IPS-NIHi7 (cell line): ENCODE data around the gene CASP10.

Experiments
- DNase-seq: peaks from one replicate; pipeline ENCODE4 v3.0.0; 2012; ENCODE audit warnings: mixed read lengths; ENCODE audit errors: extremely low spot score

The CASP10 gene

GRCh38 chr2:201196003-201196402, 13.1 kb downstream of the CASP10 start:
- no peak for DNase-seq

GRCh38 chr2:201196803-201197202, 13.9 kb downstream of the CASP10 start:
- no peak for DNase-seq

- DNase-seq, result no peak
Observed at GRCh38 chr2:201197781-201198180, 14.8 kb downstream of the CASP10 start.

- no peak for DNase-seq
Observed at GRCh38 chr2:201199847-201200246, 16.9 kb downstream of the CASP10 start.

GRCh38 chr2:201200345-201200744, 17.4 kb downstream of the CASP10 start:
- no peak for DNase-seq

- no peak for DNase-seq
Observed at GRCh38 chr2:201201371-201201770, 18.4 kb downstream of the CASP10 start.

- DNase-seq, result no peak
Observed at GRCh38 chr2:201203916-201204654, 21.1 kb downstream of the CASP10 start.

- no peak for DNase-seq
Observed at GRCh38 chr2:201204655-201205514, 21.9 kb downstream of the CASP10 start.

GRCh38 chr2:201205515-201205849, 22.5 kb downstream of the CASP10 start:
- DNase-seq, result no peak

GRCh38 chr2:201208563-201209252, 25.8 kb downstream of the CASP10 start:
- DNase-seq, result no peak

- DNase-seq, result no peak
Observed at GRCh38 chr2:201215963-201216362, 33.0 kb downstream of the CASP10 start.

- no peak for DNase-seq
Observed at GRCh38 chr2:201216918-201217317, 34.0 kb downstream of the CASP10 start.

- no peak for DNase-seq
Observed at GRCh38 chr2:201218780-201219179, 35.8 kb downstream of the CASP10 start.

GRCh38 chr2:201219328-201220096, 36.6 kb downstream of the CASP10 start:
- no peak for DNase-seq

GRCh38 chr2:201220102-201220570, 37.2 kb downstream of the CASP10 start:
- DNase-seq, result no peak

GRCh38 chr2:201223089-201224073, 40.4 kb downstream of the CASP10 start:
- DNase-seq, result no peak

- no peak for DNase-seq
Observed at GRCh38 chr2:201228271-201228911, 45.5 kb downstream of the CASP10 start.

GRCh38 chr2:201228912-201229290, 46.0 kb downstream of the CASP10 start:
- DNase-seq, result no peak

- peak; percentile 91 for DNase-seq
Observed at GRCh38 chr2:201231781-201232466, 49.0 kb downstream of the CASP10 start.
